ENCODE measurements around the gene GADD45B.
"Not testable (repeated sequence)": the region's sequence is repeated elsewhere in the genome, so short reads cannot be mapped to it uniquely, and the experiment has no call there.

Gene GADD45B

DNA sequence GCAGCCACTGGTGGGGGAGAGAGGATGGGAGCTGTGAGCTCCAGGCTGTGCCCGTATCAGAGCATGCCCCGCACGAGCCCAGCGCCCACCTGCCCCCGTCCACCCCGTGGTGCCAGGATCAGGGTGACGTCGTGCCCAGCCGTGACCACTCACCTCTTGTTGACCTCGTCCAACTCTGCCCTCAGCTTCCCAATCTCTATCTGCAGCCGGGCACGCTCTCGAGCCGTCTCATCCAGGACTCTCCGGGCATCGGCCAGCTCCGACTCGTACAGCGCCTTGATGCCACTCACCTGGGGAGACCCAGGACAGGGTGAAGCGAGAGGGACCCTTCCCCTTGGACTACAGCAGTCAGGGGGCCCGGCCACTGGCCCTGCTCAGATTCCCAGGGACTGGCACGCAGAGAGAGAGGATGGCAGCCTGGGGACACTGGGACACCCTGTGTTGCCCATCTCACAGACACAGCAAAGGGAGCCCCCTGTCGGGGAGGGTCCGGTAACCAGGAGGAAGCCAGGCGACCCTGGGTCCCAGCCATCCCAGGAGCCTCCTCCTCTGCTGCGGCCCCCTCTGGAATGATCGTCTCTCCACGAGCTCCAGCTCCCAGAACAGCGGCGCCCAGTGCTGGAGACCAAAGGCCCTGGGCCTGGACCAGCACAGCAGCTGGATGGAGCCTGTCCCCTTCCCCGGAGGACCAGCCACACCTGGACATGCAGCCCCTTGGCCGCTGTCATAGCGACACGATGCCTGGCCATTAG is 31.5 kb upstream of the GADD45B start:
- no peak for DNase-seq

DNA sequence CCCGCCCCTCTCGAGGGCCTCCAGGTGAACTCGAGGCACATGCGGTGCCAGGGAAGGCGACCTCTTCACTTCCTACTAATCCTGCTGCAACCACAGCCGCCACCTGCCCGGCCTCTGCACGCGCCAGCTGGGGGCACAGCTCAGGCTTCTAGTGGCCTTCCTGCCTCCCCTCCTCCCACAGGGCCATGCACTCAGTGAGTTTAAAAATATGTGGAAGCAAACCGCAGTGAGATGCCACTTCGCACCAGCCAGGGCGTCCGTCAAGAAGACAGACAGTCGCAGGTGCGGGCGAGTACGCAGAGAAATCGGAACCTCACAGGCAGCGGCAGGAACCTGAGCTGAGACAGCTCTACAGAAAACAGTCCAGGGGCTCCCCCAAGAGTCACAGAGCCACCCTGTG is 29.5 kb upstream of the GADD45B start:
- no peak for DNase-seq

DNA sequence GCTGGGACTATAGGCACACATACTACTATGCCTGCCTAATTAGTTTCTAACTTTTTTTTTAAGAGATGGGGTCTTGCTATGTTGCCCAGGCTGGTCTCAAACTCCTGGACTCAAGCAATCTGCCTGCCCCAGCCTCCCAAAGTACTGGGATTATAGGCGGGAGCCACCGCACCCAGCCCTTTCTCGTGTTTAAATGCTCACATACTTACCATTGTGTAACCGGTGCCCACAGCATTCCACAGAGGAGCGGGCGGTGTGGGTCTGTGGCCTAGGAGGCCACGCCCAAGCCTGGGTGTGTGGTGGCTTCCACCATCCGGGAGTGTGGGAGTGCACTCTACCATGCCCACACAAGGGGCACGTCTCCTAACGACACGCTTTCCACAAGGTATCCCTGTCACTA is 26.9 kb upstream of the GADD45B start:
- no peak for DNase-seq

DNA sequence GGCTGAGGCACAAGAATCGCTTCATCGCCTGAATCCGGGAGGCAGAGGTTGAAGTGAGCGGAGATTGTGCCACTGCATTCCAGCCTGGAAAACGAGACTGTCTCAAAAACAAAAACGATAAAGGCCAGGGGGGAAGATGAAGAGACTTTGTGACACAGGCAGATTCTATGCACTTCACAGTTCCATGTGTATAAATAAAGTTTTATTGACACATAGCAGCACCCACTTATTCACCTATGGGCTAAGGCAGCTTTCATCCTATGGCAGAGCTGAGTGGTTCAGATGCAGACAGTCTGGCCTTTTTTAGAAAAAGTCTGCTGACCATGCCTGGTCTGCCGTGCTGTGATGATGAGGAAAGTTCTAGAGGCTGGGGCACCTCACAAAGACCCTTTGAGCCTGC is 24.8 kb upstream of the GADD45B start:
- DNase-seq: no peak

DNA sequence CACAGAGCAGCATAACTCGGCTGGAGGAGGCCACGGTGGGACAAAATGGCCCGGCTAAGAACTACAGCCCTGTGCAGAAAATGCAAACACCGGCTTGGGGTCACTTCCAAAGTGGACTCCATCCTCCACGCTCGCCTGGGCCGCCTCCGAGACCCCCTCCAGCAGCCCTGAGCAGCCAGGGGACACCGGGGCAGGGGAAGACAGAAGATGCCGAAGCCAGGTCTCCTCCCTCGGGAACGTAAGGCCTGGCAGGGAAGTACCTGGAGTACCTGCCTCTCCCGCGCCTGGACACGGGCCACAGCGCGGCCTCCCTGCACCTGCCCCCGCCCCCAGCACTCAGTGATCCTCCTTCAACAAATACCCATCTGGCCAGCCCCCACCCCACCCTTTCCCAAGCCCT is 24.2 kb upstream of the GADD45B start:
- DNase-seq: no peak

DNA sequence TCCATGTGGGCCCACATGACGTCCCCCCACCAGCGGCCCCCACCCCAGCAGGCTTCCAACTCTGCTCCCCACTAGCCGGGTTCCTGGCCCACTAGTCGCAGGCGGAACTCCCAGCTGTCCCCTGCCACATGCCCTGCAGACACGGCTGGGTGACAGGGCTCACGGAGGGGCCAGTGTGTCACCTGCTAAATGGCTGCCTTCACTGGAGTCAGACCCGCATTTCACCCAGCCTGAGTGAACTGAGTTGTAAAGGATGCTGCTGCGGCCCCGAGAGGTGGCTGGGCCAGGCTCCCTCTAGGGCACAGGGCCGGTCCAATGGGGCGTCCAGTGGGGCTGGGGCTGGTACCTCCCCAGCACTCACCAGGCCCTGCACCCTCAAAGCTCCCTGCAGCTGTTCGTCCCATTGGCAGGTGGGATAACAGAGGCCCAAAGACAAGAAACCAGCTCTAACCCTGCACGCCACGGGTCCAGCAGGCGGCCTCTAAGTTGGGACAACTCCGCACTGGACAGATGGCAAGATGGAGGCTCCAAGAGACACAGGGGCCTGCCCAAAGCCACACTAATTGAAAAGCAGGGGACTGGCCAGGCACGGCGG is 22.4 kb upstream of the GADD45B start:
- no peak for DNase-seq

DNA sequence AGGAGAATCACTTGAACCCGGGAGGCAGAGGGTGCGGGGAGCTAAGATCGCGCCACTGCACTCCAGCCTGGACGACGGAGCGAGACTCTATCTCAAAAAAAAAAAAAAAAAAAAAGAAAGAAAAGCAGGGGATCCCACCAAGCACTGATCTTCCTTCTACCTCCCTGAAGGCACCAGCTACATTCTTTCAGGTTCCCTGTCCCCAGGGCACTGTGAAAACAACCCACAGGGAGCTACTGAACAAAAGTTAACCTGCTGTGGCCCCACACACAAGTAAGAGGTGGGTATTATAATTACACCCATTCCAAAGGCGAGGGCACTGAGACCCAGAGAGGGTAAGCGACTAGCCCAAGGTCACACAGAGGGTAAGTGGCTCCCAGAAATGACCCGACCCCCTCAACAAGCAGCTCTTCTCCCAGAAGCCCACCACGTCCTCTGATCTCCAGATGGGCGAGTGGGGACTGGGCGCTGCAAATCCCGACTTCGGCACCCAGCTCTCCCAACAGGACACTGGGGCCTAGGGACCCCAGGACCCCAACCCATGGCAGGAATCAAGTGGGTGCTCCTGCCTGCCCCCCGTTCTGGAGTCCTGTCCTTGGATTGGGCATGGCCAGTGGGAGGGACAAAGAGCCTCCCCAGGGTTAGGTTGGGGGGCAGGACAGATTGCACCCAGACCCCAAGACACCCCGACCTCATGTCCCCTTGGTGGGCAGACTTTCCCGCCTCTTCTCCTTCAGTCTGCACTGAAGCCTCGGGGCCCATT is 21.5 kb upstream of the GADD45B start:
- DNase-seq: no peak

DNA sequence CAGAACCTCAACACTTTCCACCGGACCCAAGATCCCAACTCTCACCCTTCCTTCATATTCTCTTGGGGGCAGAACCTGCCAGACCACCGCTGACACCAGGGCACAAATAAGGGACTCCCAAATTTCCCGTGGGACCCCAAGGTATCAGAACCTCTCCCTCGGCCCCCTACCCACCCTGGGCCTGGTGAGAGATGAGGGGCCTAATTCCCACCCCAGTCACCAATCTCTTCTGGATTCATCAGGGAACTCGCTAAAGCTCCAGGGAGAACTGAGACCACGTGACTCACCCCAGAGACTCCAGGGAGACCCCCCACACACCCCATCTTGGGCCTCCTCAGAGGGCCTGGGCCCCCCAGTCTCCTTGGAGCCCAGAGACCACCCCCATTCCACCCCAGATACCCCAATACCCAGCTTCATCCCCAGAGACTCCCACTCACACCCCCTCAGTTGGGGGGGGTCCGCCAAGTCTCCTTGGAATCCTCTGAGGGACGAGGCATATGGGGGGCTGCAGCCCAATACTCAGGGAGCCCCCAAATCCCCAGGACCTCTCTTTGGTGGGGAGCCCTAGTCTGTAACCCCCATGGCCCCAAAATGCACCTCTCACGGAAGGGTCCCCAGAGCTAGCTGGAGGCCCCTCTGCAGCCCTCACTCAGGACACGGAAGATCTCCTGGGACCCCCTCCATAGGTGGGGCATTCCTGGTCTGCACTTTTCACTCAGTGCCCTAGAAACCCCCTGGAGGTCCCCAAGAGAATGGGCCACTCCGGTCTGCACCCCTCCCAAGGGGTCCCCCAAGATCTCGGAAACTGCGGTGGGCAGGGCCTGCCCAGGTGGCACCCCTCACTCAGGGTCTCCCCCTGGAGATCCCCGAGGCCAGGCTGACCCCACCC is 20.7 kb upstream of the GADD45B start:
- no peak for DNase-seq

DNA sequence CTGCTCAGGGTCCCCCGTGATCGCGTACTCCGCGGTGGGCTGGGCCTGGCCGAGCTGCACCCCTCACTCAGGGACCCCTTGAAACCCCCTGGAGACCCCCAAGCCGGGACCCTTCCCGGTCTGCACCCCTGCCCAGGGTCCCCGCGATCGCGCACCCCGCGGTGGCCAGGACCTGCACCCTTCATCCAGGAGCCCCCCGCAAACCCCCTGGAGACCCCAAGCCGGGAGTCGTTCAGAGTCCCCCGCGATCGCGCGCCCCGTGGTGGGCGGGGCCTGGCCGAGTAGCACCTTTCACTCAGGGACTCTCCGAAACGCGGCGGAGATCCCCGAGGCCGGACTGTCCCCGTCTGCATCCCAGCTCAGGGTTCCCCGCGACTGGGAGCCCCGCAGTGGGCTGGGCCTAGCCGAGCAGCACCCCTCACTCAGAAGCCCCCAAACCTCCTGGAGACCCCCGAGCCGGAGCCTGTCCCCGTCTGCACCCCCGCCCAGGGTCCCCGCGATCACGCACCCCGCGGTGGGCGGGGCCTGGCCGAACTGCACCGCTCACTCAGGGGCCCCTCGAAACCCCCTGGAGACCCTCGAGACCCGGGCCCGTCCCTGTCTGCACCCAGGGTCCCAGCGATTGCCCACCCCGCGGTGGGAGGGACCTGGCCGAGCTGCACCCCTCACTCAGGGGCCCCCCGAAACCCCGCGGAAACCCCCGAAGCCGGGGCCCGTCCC is 19.9 kb upstream of the GADD45B start:
- peak; percentile 40 to 51 for DNase-seq

DNA sequence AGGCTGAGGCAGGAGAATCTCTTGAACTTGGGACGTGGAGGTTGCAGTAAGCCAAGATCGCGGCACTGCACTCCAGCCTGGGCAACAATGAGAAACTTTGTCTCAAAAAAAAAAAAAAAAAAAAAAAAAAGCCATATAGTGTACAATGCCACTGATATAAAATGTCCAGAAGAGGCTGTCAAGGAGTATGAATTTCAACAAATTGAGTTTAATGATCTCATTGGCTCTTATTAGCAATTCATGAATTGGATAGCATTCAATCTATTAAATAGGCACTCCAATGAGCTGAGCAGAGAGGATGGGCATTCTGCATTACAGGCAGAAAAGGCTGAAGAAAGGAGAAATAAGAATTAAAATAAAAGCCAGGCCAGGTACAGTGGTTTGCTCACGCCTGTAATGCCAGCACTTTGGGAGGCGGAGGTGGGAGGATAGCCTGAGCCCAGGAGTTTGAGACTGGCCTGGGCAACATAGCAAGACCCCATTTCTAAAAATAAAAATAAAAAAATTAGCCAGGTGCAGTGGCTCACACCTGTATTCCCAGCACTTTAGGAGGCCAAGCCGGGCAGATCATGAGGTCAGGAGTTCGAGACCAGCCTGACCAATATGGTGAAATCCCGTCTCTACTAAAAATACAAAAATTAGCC is 18.4 kb upstream of the GADD45B start:
- DNase-seq: no peak

DNA sequence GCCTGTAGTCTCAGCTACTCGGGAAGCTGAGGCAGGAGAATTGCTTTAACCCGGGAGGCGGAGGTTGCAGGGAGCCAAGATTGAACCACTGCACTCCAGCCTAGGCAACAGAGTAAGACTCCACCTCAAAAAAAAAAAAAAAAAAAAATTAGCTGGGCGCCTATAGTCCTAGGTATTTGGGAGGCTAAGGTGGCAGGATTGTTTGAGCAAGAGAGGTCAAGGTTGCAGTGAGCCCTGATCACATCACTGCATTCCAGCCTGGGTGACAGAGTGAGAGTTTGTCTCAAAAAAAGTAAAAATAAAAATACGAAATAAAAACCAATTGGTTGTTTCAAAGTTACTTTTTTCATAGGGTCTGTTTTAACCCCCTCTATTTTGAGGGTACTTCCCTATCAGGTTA is 17.9 kb upstream of the GADD45B start:
- DNase-seq: no peak

DNA sequence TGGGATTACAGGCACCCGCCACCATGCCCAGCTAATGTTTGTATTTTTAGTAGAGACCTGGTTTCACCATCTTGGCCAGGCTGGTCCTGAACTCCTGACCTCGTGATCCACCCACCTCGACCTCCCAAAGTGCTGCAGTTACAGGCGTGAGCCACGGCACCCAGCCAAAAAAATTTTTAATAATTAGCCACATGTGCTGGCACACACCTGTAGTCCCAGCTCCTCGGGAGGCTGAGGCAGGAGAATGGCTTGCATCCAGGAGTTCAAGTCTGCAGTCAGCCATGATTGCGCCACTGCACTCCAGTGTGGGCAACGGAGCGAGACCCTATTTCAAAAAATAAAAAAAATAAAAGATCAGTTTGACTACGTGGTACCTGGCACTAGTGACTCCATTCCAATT is 17.2 kb upstream of the GADD45B start:
- not testable (repeated sequence) for DNase-seq

DNA sequence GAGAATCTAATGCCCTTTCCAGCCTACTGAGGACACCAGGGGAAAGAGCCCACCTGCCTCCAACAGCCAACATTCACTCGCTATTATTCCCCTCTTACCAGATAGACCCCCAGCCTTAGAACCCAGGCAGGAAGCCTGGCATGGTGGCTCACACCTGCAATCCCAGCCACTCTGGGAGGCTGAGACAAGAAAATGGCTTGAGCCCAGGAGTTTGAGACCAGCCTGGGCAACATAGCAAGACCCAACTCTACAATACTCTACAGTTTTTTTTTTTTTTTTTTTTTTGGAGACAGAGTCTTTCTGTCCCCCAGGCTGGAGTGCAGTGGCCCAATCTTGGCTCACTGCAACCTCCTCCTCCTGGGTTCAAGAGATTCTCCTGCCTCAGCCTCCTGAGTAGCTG is 15.7 kb upstream of the GADD45B start:
- DNase-seq: no peak

DNA sequence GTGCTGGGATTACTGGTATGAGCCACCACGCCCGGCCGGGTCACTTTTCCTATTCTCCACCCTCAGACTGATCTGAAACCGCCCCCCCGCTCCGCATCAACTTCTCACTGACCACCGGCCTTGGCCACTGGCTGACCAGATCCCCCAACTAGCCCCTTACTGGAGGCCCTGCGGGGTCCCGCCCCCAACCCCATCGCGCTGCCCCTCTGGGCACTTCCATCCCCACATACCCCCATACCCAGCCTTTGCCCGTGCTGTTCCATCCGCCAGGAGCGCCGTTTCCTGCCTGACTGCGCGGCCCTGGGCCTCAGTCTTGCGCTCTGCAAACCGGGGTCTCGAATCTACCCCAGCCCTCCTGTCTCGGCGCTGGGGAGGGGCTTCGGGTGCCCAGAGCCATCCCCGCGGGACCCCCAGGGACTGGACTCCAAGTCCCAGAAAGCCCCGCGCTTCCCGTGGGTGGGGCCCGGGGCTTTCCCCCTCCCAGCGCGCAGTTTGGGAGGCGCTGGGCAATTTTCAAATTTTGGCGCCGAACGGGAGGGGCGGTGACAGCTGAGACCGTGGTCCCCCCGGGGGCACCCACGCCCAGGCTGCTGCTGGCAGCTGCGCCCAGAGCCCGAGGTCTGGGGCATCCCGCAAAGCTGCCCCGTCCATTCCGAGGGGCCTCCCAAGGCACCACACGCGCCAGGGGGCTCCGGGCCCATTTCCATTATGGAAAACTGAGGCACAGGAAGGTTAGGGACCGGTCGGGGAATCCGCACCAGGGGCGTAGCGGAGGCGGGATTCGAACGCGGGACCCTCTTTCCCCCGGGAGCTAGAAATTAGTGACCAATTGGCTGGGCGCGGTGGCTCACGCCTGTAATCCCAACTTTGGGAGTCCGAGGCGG is 13.9 kb upstream of the GADD45B start:
- DNase-seq: peak; percentile 62 to 71

DNA sequence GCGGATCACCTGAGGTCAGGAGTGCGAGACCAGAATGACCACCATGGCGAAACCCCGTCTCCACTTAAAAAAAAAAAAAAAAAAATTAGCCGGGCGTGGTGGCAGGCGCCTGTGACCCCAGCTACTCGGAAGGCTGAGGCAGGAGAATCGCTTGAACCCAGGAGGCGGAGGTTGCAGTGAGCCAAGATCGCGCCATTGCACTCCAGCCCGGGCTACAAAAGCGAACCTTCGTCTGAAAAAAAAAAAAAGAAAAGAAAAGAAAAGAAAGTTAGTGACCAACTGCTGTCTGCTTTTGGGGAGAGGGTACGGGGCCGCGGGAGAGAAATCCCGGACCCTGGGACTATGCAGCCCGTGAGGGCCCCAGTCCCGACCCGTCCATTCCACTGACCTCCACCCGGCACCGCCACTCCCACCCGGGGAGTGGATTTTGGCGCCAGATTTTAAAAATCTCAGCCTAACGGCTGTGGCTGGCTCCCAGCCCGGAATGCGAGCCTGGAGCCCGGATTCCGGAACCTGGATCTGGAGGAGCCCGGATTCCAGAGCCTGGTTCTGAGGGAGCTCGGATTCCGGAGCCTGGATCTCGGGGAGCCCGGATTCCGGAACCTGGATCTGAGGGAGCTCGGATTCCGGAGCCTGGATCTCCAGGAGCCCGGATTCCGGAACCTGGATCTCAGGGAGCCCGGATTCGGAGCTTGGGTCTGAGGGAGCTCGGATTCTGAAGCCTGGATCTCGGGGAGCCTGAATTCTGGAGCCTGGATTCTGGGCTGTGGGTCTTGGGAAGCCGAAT is 13.1 kb upstream of the GADD45B start:
- no peak for DNase-seq

DNA sequence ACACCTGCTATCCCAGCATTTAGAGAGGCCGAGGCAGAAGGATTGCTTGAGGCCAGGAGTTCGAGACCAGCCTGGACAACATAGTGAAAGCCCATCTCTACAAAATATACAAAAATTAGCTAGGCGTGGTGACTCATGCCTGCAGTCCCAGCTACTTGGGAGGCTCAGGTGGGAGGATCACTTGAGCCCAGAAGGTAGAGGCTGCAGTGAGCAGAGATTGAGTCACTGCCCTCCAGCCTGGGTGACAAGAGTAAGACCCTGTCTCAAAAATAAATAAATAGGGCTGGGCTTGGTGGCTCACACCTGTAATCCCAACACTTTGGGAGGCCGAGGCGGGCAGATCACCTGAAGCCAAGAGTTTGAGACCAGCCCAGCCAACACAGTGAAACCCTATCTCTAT is 12.2 kb upstream of the GADD45B start:
- not testable (repeated sequence) for DNase-seq

DNA sequence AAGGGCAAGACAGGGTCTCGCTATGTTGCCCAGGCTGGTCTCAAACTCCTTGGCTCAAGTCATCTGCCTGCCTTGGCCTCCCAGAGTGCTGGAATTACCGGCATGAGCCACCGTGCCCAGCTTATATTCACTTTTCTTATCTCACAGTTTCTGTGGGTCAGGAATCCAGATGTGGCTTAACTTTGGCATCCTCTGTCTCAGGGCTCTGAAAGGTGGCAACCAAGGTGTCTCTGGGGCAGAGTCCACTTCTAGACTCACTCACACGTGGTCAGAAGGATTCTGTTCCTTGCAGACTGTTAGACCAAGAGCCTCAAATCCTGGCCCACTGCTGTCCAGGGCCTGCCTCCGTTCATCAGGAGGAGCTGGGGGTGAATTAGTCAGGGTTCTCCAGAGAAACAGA is 11.5 kb upstream of the GADD45B start:
- DNase-seq: no peak

DNA sequence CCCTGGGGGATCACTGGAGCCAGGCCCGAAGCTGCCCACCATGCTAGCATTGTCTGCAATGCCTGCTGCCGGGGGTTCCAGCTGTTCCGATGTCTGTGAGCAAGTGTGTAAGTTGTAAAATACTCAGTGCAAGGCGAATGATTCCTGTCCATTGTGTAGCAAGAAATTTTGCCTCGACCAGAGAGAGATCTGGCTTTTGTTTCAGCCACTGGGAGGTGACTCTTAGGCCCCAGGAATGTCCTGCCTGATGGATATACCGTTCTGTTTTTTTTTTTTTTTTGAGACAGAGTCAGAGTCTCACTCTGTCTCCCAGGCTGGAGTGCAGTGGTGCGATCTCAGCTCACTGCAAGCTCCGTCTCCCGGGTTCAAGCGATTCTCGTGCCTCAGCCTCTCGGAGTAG is 7.3 kb upstream of the GADD45B start:
- no peak for DNase-seq

DNA sequence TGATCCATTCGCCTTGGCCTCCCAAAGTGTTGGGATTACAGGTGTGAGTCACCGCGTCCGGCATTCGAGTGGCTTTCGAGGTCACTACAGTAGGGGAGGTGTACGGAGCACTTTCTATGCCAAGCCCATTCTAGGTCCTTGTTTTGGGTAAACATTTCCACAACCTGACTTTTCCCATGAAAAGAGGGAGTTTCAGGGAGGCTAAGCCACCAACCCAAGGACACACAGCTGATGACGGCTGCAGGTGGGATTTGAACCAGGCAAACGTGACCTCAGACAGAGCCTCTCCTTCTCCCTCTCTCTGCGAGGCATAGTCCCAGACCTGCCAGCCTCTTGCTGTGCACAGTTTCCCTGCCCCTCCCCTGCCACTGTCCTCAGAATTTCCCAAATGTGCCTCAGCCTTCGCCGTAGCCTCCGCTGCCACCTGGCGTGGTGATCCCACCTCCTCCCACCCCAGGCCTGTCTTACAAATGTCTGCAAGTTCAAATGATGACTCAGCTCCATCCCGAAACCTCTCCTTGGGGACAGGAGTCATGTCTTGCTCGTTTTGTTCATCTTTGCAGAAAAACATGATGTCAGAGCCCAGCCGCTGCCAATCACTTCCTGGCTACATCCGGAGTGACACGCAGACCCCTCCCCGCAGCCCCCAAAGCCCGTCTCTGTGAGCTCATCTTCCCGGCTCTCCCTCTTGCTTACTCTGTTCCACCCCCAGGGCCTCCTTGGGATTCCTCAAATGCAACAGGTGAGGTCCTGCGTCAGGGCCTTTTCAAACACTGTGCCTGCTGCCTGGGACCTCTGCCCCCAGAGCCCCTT is 6.6 kb upstream of the GADD45B start:
- no peak for DNase-seq

All from stimulated activated CD4-positive, alpha-beta T cell treated with anti-CD3 and anti-CD28 coated beads, Interleukin-4, amount 100 ng/mL, for 4 hours (primary cell).